ENCODE data around the gene NTMT1.

NTMT1 gene

DNA sequence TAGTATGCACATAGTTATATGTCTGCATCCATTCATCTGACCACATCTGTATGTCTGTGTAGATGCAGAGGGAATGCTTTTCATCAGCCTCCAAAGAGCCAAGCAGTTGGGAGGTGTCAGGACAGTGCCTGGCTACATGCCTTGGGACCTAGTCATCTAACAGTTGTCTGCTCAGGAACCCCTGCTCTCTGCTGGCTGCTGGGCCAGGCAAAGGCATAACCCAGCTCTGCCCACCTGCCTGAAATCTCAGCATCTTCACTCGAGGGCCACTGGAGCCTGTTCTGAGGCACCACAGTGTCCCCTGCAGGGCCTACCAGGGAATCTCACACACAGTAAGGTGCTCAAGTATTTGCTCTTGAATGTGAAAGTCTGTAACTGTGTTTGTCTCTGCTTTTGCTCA lies 8.8 kb upstream of the NTMT1 start:
- TF ChIP-seq CTCF (IDR thresholded peaks at IDR 0.05; ENCODE audit: control insufficient read depth, extremely low read depth, insufficient read depth), result peak; percentile 26; the same call in 1 of the 2 replicates
- H3K4me3 ChIP-seq (ENCODE audit: low read depth, low read length), result no peak overlapping the region
- no peak for DNase-seq (ENCODE audit: low read depth)

DNA sequence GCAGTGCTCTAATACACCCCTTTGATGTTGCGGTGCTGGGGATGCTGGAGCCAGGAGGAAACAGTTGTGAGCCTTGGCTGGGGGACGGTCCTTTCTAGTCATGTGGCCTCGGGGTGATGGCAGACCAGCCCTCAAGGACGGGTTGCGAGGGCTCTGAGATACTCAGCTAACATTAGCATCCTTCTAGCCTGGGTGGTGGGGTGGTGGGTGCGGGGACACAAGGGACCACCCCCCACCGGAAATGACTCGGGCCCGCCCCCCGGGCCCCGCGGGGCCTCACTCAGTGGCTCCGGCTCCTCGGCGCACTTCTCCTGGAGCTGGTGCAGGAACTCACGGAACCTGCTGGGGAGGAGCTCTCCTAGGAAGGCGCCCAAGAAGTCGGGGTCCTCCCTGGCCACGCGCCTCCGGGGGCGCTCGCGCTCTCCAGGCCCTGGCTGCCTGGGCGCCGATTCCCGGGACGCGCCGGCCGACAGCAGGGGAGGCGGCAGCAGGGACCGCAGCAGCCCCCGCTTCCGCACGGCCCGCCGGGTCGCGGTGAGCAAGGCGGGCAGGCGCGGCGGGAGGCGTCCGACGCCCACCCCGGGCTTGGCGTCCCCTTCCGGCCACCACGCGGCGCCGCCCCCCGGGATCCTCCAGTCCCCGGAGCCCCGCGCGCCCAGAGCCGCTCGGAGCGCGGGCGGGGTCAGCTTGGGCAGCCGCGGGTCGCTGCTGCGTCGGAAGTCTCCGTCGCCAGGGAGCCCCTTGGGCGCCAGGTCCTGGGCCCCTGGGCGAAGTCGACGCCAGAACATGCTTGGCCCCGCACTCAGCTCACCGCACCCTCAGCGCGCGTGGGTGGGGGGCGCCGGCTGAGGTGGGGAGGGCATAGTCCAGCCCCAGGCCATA lies 5.9 kb upstream of the NTMT1 start:
- no peak for DNase-seq (ENCODE audit: low read depth)
- no peak overlapping the region for H3K4me3 ChIP-seq (ENCODE audit: low read depth, low read length)
- TF ChIP-seq CTCF (IDR thresholded peaks at IDR 0.05; ENCODE audit: control insufficient read depth, extremely low read depth, insufficient read depth), result no peak; the same call in 1 of the 2 replicates

- no peak for DNase-seq (ENCODE audit: low read depth)
- TF ChIP-seq CTCF (IDR thresholded peaks at IDR 0.05; ENCODE audit: control insufficient read depth, extremely low read depth, insufficient read depth), result no peak
- H3K4me3 ChIP-seq (ENCODE audit: low read depth, low read length), result no peak within 1 kb of the TSS
These were observed 5.2 kb upstream of the NTMT1 start, which contains the start of gene C9orf50 for GRCh38 chr9:129620669-129621295. C9orf50 (minus strand) TSS chr9:129621101; CDS start chr9:129620574, 527 bp downstream.

- TF ChIP-seq CTCF (IDR thresholded peaks at IDR 0.05; ENCODE audit: control insufficient read depth, extremely low read depth, insufficient read depth), result no peak
- H3K4me3 ChIP-seq (ENCODE audit: low read depth, low read length), result no peak overlapping the region
- DNase-seq (ENCODE audit: low read depth), result no peak
These were observed 2.6 kb upstream of the NTMT1 start for GRCh38 chr9:129623331-129623730.

- H3K4me3 ChIP-seq (ENCODE audit: low read depth, low read length), result no peak overlapping the region
- TF ChIP-seq CTCF (IDR thresholded peaks at IDR 0.05; ENCODE audit: control insufficient read depth, extremely low read depth, insufficient read depth), result peak; percentile 70
- DNase-seq (ENCODE audit: low read depth), result no peak
These were observed 1.7 kb upstream of the NTMT1 start for GRCh38 chr9:129624168-129624759.

DNA sequence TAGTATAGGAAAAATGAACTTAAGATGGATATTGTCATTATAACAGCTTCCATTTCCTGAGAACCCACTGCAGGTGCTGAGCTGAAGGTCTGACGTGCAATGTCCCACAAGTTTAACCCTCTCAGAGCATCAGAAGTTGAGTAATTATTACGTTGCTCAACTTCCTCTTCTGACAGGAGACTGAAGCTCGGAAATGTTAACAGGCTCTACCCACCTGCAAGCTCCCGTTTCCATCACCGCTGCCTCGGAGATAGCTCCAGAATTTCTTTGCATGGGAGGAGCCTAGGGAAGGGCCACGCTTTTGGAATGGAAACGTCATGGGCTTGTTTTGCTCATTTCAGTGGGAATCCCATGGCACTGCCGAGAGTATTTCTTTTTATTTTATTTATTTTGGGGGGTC lies 1.0 kb upstream of the NTMT1 start:
- no peak for DNase-seq (ENCODE audit: low read depth)
- TF ChIP-seq CTCF (IDR thresholded peaks at IDR 0.05; ENCODE audit: control insufficient read depth, extremely low read depth, insufficient read depth), result no peak
- H3K4me3 ChIP-seq (ENCODE audit: low read depth, low read length), result no peak overlapping the region
